Hepatocyte (in vitro differentiated cells): ENCODE measurements around the gene ADGRB3. TPM values are rescaled to one million over a fixed set of nuclear protein-coding genes. Genes with fewer than 3 reads are reported as not detected.
A peak's percentile ranks its signal among the peaks of the same experiment; 100 is the strongest.

Experiments used
- DNase-seq: peaks from one replicate; pipeline ENCODE4 v3.0.0-alpha.2; 2016; ENCODE audit warnings: low spot score
- H2AFZ ChIP-seq: fragments of 200-600 bp; sonication (generic); 2 replicates; pipeline ENCODE4 v1.6.0; 2016; ENCODE audit warnings: antibody characterized with exemption, mild to moderate bottlenecking
- H3K27ac ChIP-seq: fragments of 200-600 bp; sonication (generic); 2 replicates; pipeline ENCODE4 v1.5.1; 2016; ENCODE audit warnings: mild to moderate bottlenecking
- H3K27me3 ChIP-seq: fragments of 200-600 bp; sonication (generic); 2 replicates; pipeline ENCODE4 v1.6.1; 2016
- H3K36me3 ChIP-seq: fragments of 200-600 bp; sonication (generic); replicated peaks from 2 replicates; pipeline ENCODE4 v1.5.1; 2016; ENCODE audit warnings: low read depth; ENCODE audit not compliant: insufficient read depth
- H3K4me1 ChIP-seq: fragments of 200-600 bp; sonication (generic); 2 replicates; pipeline ENCODE4 v1.5.1; 2016; ENCODE audit warnings: mild to moderate bottlenecking, moderate library complexity; ENCODE audit not compliant: insufficient read depth
- H3K4me2 ChIP-seq: fragments of 200-600 bp; sonication (generic); 2 replicates; pipeline ENCODE4 v1.6.0; 2016
- H3K4me3 ChIP-seq: fragments of 200-600 bp; sonication (generic); 2 replicates; pipeline ENCODE4 v1.5.1; 2016; ENCODE audit warnings: mild to moderate bottlenecking
- H3K79me2 ChIP-seq: fragments of 200-600 bp; sonication (generic); 2 replicates; pipeline ENCODE4 v1.6.0; 2017; ENCODE audit warnings: mild to moderate bottlenecking
- H3K9me2 ChIP-seq: fragments of 200-600 bp; sonication (generic); replicated peaks from 2 replicates; pipeline ENCODE4 v1.6.0; 2017; ENCODE audit warnings: mild to moderate bottlenecking; ENCODE audit not compliant: insufficient read depth
- H3K9me3 ChIP-seq: fragments of 200-600 bp; sonication (generic); 2 replicates; pipeline ENCODE4 v1.5.1; 2016; ENCODE audit warnings: low read depth, mild to moderate bottlenecking
- H4K20me1 ChIP-seq: fragments of 200-600 bp; sonication (generic); 2 replicates; pipeline ENCODE4 v1.6.0; 2016; ENCODE audit warnings: mild to moderate bottlenecking; ENCODE audit not compliant: insufficient read depth, poor library complexity, severe bottlenecking
- CTCF ChIP-seq: fragments of 200-600 bp; sonication (generic); IDR thresholded peaks from 2 replicates; pipeline ENCODE4 v1.5.1; 2016; ENCODE audit warnings: antibody characterized with exemption, mild to moderate bottlenecking; ENCODE audit not compliant: poor library complexity
- EZH2 ChIP-seq: fragments of 200-600 bp; sonication (generic); IDR thresholded peaks from 2 replicates; pipeline ENCODE4 v1.6.1; 2016; ENCODE audit warnings: antibody characterized with exemption, mild to moderate bottlenecking, borderline replicate concordance
- EZH2phosphoT487 ChIP-seq: fragments of 200-600 bp; sonication (generic); IDR thresholded peaks from one replicate; pipeline ENCODE4 v1.6.1; 2018; ENCODE audit warnings: antibody characterized with exemption, mild to moderate bottlenecking, low read depth, moderate library complexity; ENCODE audit not compliant: unreplicated experiment, severe bottlenecking
- WGBS: methylation state at CpG from one replicate; pipeline ENCODE4 v1.1.6; 2016; ENCODE audit warnings: low lambda C conversion rate; ENCODE audit errors: missing lambda C conversion rate; 5-methylcytosine and 5-hydroxymethylcytosine counted together
- polyA plus RNA-seq: library from polyadenylated mRNA; unstranded; fragments of >200 nt; fragmentation: Nextera tagmentation; extraction: Ambion mirVana; gene quantifications from 2 replicates; pipeline ENCODE4 v1.2.1, GENCODE V29; 2016
- total RNA-seq: library from RNA; depleted of rRNA; stranded (reverse); fragments of >200 nt; gene quantifications from 2 replicates; pipeline ENCODE4 v1.2.3, GENCODE V29; 2014

ADGRB3 gene
- total and polyA plus RNA-seq, 2 experiments from 2014 or later = 0.17 to 2.2 TPM

DNA sequence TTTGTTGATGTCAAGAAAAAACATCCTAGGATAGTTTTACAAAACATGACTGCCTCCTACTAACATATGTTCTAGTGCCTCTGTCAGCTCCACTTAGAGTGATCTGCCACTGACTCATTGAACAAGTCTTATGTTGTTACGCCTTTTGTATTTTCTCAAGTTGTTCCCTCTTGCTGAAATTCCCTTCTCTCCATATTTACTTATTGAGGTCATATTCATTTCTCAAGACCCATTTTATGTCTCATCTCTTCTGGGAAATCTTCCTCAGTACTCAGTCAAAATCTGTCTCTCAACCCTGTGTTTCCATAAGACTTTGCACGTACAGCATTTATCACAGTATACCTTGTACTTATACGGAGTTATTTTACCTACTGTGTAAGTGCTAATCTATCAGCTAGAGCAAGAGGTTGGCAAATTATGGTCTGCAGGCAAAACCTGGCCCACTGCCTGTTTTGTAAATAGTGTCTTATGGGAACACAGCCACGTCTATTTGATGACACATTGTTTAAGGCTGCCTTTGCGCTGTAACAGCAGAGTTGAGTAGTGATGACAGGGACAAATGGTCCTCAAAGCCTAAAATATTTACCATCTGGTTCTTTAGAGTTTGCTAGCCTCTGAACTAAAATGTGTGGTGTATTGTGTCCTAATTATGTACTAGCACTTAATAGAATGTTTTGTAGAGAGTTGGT is 83.4 kb downstream of the ADGRB3 start:
- H3K27me3 ChIP-seq = no peaks in the 10 kb centered on the region
- H3K4me1 ChIP-seq = no peaks in the 10 kb centered on the region
- 69% methylated on average over 5 of the region's 5 CpGs for WGBS
- no peak overlapping the region for H2AFZ ChIP-seq
- no peak overlapping the region for H3K4me2 ChIP-seq
- H3K9me3 ChIP-seq = no peaks in the 10 kb centered on the region
- H3K4me3 ChIP-seq = no peak overlapping the region
- H3K27ac ChIP-seq = peak overlapping the region; percentile 16
- no peak for DNase-seq
- H3K79me2 ChIP-seq = no peaks in the 10 kb centered on the region
- TF ChIP-seq EZH2phosphoT487 (no peak), CTCF (no peak), EZH2 (no peak)
- no peaks in the 10 kb centered on the region for H3K36me3 ChIP-seq
- H3K9me2 ChIP-seq = no peaks in the 10 kb centered on the region
- H4K20me1 ChIP-seq = no peaks in the 10 kb centered on the region

GRCh38 chr6:68719761-68720160 is 84.7 kb downstream of the ADGRB3 start:
- Histone ChIP-seq H3K4me1 (no peaks in the 10 kb centered on the region), H3K4me2 (no peak overlapping the region), H3K27ac (no peak overlapping the region), H3K9me3 (no peaks in the 10 kb centered on the region), H3K79me2 (no peaks in the 10 kb centered on the region), H3K9me2 (no peaks in the 10 kb centered on the region), H4K20me1 (no peaks in the 10 kb centered on the region), H3K27me3 (no peaks in the 10 kb centered on the region), H3K4me3 (no peak overlapping the region), H2AFZ (no peak overlapping the region), H3K36me3 (no peaks in the 10 kb centered on the region)
- WGBS = 89% methylated on average over 2 of the region's 2 CpGs
- TF ChIP-seq EZH2 (no peak), CTCF (no peak), EZH2phosphoT487 (no peak)
- no peak for DNase-seq

DNA sequence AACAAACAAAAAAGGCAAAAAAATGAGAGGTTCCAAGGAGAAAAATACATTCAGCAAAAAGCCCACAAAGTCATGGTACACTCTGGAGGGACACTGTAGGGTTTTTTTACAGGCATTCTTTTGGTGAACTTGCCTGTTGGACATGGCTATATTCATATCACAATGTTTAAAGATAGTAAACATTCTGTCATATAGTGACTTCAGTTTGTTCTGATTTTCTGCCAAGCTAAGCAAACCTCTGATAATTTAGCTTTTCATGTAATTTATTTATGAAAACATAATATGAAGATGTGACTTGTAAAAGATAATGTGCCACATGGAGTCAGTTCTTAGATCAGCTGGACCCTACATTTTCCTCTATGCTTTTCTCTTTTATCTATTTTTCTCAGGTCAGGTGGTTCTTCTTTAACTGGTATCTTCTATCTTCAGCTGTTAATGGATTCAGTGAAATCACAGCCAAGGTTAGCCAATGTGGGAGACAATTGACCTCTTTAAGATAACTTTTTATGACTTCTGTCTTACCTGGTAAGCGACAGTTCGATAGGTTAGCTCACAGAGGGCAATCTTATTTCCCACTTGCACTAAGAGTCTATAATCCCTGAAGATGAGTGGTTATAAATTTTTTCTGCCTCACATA is 87.9 kb downstream of the ADGRB3 start:
- WGBS = 70% methylated on average over 2 of the region's 2 CpGs
- no peaks in the 10 kb centered on the region for H3K9me2 ChIP-seq
- no peaks in the 10 kb centered on the region for H4K20me1 ChIP-seq
- H3K9me3 ChIP-seq = no peaks in the 10 kb centered on the region
- no peak for DNase-seq
- TF ChIP-seq CTCF = no peak
- no peak for TF ChIP-seq EZH2
- no peak for TF ChIP-seq EZH2phosphoT487
- H3K27ac ChIP-seq = no peak overlapping the region
- no peaks in the 10 kb centered on the region for H3K36me3 ChIP-seq
- no peaks in the 10 kb centered on the region for H3K4me1 ChIP-seq
- H3K4me3 ChIP-seq = no peak overlapping the region
- H3K27me3 ChIP-seq = no peaks in the 10 kb centered on the region
- no peak overlapping the region for H3K4me2 ChIP-seq
- H2AFZ ChIP-seq = no peak overlapping the region
- no peaks in the 10 kb centered on the region for H3K79me2 ChIP-seq
